GM23338 (cell line): Measurements from ENCODE around the gene YTHDF1. TPM values are rescaled to one million over a fixed set of nuclear protein-coding genes. Genes with fewer than 3 reads are reported as not detected.

Source experiments
- ATAC-seq: fragments of 200-7000 bp; cut with Tn5 transposase; 3 replicates; pipeline ENCODE4 v1.9.1; 2020
- DNase-seq: peaks from one replicate; pipeline ENCODE4 v3.0.0-alpha.2; 2015; ENCODE audit warnings: low spot score
- H2AFZ ChIP-seq: fragments of 200-600 bp; sonication (generic); 2 replicates; pipeline ENCODE4 v1.8.0; 2016; ENCODE audit warnings: antibody characterized with exemption, mild to moderate bottlenecking, moderate library complexity
- H3F3A ChIP-seq: fragments of 200-600 bp; sonication (generic); replicated peaks from 2 replicates; pipeline ENCODE4 v1.8.0; 2017; ENCODE audit warnings: antibody characterized with exemption, mixed run types, low read depth
- H3K27ac ChIP-seq: fragments of 200-600 bp; sonication (generic); 2 replicates; pipeline ENCODE4 v1.6.1; 2016; ENCODE audit warnings: low read depth
- H3K27me3 ChIP-seq: fragments of 200-600 bp; sonication (generic); 2 replicates; pipeline ENCODE4 v1.8.0; 2016; ENCODE audit warnings: mild to moderate bottlenecking, mixed run types, moderate library complexity; ENCODE audit not compliant: insufficient read depth
- H3K36me3 ChIP-seq: fragments of 200-600 bp; sonication (generic); 2 replicates; pipeline ENCODE4 v1.8.0; 2016; ENCODE audit warnings: mild to moderate bottlenecking; ENCODE audit not compliant: insufficient read depth
- H3K4me1 ChIP-seq: fragments of 200-600 bp; sonication (generic); 2 replicates; pipeline ENCODE4 v1.8.0; 2016; ENCODE audit warnings: mild to moderate bottlenecking, moderate library complexity; ENCODE audit not compliant: insufficient read depth
- H3K4me2 ChIP-seq: fragments of 200-600 bp; sonication (generic); 2 replicates; pipeline ENCODE4 v1.7.1; 2017; ENCODE audit warnings: mixed run types
- H3K4me3 ChIP-seq: fragments of 200-600 bp; sonication (generic); 2 replicates; pipeline ENCODE4 v1.6.1; 2016; ENCODE audit warnings: mixed run types
- H3K79me2 ChIP-seq: fragments of 200-600 bp; sonication (generic); replicated peaks from 2 replicates; pipeline ENCODE4 v1.8.0; 2017; ENCODE audit warnings: mild to moderate bottlenecking; ENCODE audit not compliant: insufficient read depth
- H3K9me2 ChIP-seq: fragments of 200-600 bp; sonication (generic); 2 replicates; pipeline ENCODE4 v1.8.0; 2017; ENCODE audit not compliant: insufficient read depth
- H4K20me1 ChIP-seq: fragments of 200-600 bp; sonication (generic); replicated peaks from 2 replicates; pipeline ENCODE4 v1.8.0; 2017; ENCODE audit warnings: mild to moderate bottlenecking; ENCODE audit not compliant: insufficient read depth
- H3K27ac Mint-ChIP-seq: 2 replicates; pipeline ENCODE4 v1.8.0; 2020; ENCODE audit warnings: inconsistent platforms, mild to moderate bottlenecking, moderate library complexity, mixed read lengths
- H3K27me3 Mint-ChIP-seq: 3 replicates; pipeline ENCODE4 v1.8.0; 2022; ENCODE audit warnings: low read depth, mild to moderate bottlenecking, moderate library complexity, mixed read lengths, inconsistent platforms; ENCODE audit not compliant: insufficient read depth, poor library complexity
- H3K36me3 Mint-ChIP-seq: 3 replicates; pipeline ENCODE4 v1.8.0; 2021; ENCODE audit warnings: low read depth, mild to moderate bottlenecking, inconsistent platforms, moderate library complexity, mixed read lengths
- H3K4me1 Mint-ChIP-seq: 3 replicates; pipeline ENCODE4 v1.8.0; 2020; ENCODE audit warnings: mild to moderate bottlenecking, inconsistent platforms, mixed read lengths
- H3K4me3 Mint-ChIP-seq: 3 replicates; pipeline ENCODE4 v1.8.0; 2021; ENCODE audit warnings: moderate library complexity, mild to moderate bottlenecking, inconsistent platforms, mixed read lengths
- H3K9me3 Mint-ChIP-seq: 3 replicates; pipeline ENCODE4 v1.8.0; 2020; ENCODE audit warnings: moderate library complexity, mild to moderate bottlenecking, inconsistent platforms, mixed read lengths
- CREB1 ChIP-seq: fragments of 250-450 bp; sonication (Bioruptor Pico); IDR thresholded peaks from 2 replicates; pipeline ENCODE4 v1.5.0; 2020; ENCODE audit warnings: low read depth, mild to moderate bottlenecking, moderate library complexity
- CTCF ChIP-seq, 2 experiments: fragments of 200-600 bp in 1 of 2; sonication (generic) in 1 of 2; conservative IDR thresholded peaks; 2 replicates each; pipeline versions ENCODE4 v1.5.1 to v1.6.1; 2016 to 2017; ENCODE audit warnings: antibody characterized with exemption in 2 of 2, low read depth in 2 of 2, mild to moderate bottlenecking in 2 of 2, moderate library complexity in 1 of 2
- ETS1 ChIP-seq: IDR thresholded peaks from 2 replicates; pipeline ENCODE4 v1.6.1; 2016; ENCODE audit warnings: antibody characterized with exemption
- EZH2 ChIP-seq: fragments of 200-600 bp; sonication (generic); IDR thresholded peaks from one replicate; pipeline ENCODE4 v1.8.0; 2017; ENCODE audit warnings: antibody characterized with exemption, mild to moderate bottlenecking, low read depth; ENCODE audit not compliant: unreplicated experiment
- EZH2phosphoT487 ChIP-seq: fragments of 200-600 bp; sonication (generic); IDR thresholded peaks from one replicate; pipeline ENCODE4 v1.8.1; 2018; ENCODE audit warnings: antibody characterized with exemption; ENCODE audit not compliant: unreplicated experiment
- JUNB ChIP-seq: IDR thresholded peaks from one replicate; pipeline ENCODE4 v1.6.1; 2016; ENCODE audit warnings: antibody characterized with exemption; ENCODE audit not compliant: unreplicated experiment
- NANOG ChIP-seq: IDR thresholded peaks from 2 replicates; pipeline ENCODE4 v1.6.1; 2016; ENCODE audit warnings: antibody characterized with exemption, borderline replicate concordance
- POLR2AphosphoS5 ChIP-seq: IDR thresholded peaks from 2 replicates; pipeline ENCODE4 v1.6.1; 2016; ENCODE audit warnings: antibody characterized with exemption, low read depth
- REST ChIP-seq: IDR thresholded peaks from one replicate; pipeline ENCODE4 v1.6.1; 2018; ENCODE audit warnings: antibody characterized with exemption; ENCODE audit not compliant: unreplicated experiment
- STAT1 ChIP-seq: IDR thresholded peaks from one replicate; pipeline ENCODE4 v1.6.1; 2016; ENCODE audit warnings: antibody characterized with exemption; ENCODE audit not compliant: unreplicated experiment
- ZNF114 ChIP-seq: fragments of 250-450 bp; sonication (Bioruptor Pico); IDR thresholded peaks from 2 replicates; pipeline ENCODE4 v1.5.0; 2020; ENCODE audit warnings: mild to moderate bottlenecking, moderate library complexity
- ZNF331 ChIP-seq: fragments of 250-450 bp; sonication (Bioruptor Pico); IDR thresholded peaks from 2 replicates; pipeline ENCODE4 v1.5.0; 2020; ENCODE audit warnings: low read depth, mild to moderate bottlenecking, moderate library complexity
- ZNF462 ChIP-seq: fragments of 250-450 bp; sonication (Bioruptor Pico); IDR thresholded peaks from 2 replicates; pipeline ENCODE4 v1.5.0; 2020; ENCODE audit warnings: mild to moderate bottlenecking, moderate library complexity
- polyA plus RNA-seq: library from polyadenylated mRNA; unstranded; fragments of >200 nt; fragmentation: Nextera tagmentation; extraction: Ambion mirVana; gene quantifications from 2 replicates; pipeline ENCODE4 v1.2.1, GENCODE V29; 2016
- total RNA-seq: library from RNA; depleted of rRNA; stranded (reverse); fragments of >200 nt; shearing (Covaris generic); gene quantifications from 2 replicates; pipeline ENCODE4 v1.2.3, GENCODE V29; 2014

Gene YTHDF1
- total and polyA plus RNA-seq, 2 experiments from 2014 or later, result 30.9 to 64.3 TPM

- Mint-ChIP-seq H3K27me3 (peaks cover 16% of the 10 kb centered on the region), H3K36me3 (peaks cover 4% of the 10 kb centered on the region; the same call in 2 of the 3 replicates), H3K4me1 (peaks cover 4% of the 10 kb centered on the region; the same call in 2 of the 3 replicates), H3K9me3 (peaks cover 9% of the 10 kb centered on the region), H3K4me3 (no peak overlapping the region), H3K27ac (no peak overlapping the region)
- no peak overlapping the region for H3K4me2 ChIP-seq
- no peak for DNase-seq
- H2AFZ ChIP-seq, result no peak overlapping the region
- no peak overlapping the region for H3K4me3 ChIP-seq
- H3K79me2 ChIP-seq, result no peaks in the 10 kb centered on the region
- no peaks in the 10 kb centered on the region for H3K4me1 ChIP-seq
- no peaks in the 10 kb centered on the region for H3K36me3 ChIP-seq
- no peaks in the 10 kb centered on the region for H3K27me3 ChIP-seq
- H3K9me2 ChIP-seq, result no peaks in the 10 kb centered on the region
- no peaks in the 10 kb centered on the region for H3F3A ChIP-seq
- H3K27ac ChIP-seq, result no peak overlapping the region
- TF ChIP-seq ZNF331 (CRISPR knock-in tag), result no peak
- no peak for TF ChIP-seq REST
- no peak for TF ChIP-seq STAT1
- no peak for TF ChIP-seq POLR2AphosphoS5
- no peak for TF ChIP-seq ZNF462 (CRISPR knock-in tag)
- no peak for TF ChIP-seq ZNF114 (CRISPR knock-in tag)
- TF ChIP-seq JUNB, result no peak
- TF ChIP-seq CTCF (conservative IDR thresholded peaks at IDR 0.05; ENCODE audit: low read depth in 2 of 2), result no peak
- no peak for TF ChIP-seq EZH2phosphoT487
- TF ChIP-seq ETS1, result no peak
- TF ChIP-seq CREB1 (CRISPR knock-in tag), result no peak
- TF ChIP-seq NANOG, result no peak
- no peak for TF ChIP-seq EZH2
- H4K20me1 ChIP-seq, result no peaks in the 10 kb centered on the region
- no peak for ATAC-seq
Observed at GRCh38 chr20:63163171-63163570, 52.8 kb downstream of the YTHDF1 start.
